ENCODE results near the gene IL1RAPL2. TPM values are rescaled to one million over a fixed set of nuclear protein-coding genes. Genes with fewer than 3 reads are reported as not detected.

The IL1RAPL2 gene
- total and polyA plus RNA-seq, 2 of the 4 experiments (the other 2 are of a cell fraction), result 0.03 TPM; not detected in 1

- Histone ChIP-seq H3K27me3 (ENCODE audit: control insufficient read depth, insufficient read depth, low read length) (peaks cover 3% of the 10 kb centered on the region; the same call in 1 of the 2 replicates), H2AK5ac (ENCODE audit: low read depth, low read length) (no peak overlapping the region), H4K91ac (ENCODE audit: insufficient read depth, low read depth, low read length) (no peak overlapping the region), H3K4ac (ENCODE audit: low read depth, low read length) (no peak overlapping the region), H3K9ac (ENCODE audit: low read depth, low read length) (no peak overlapping the region), H3K4me2 (ENCODE audit: low read depth, low read length) (no peak overlapping the region), H3K9me1 (ENCODE audit: insufficient read depth, low read length) (no peaks in the 10 kb centered on the region), H2AK9ac (replicated peaks; ENCODE audit: low read depth, low read length, poor library complexity) (no peak overlapping the region), H2BK15ac (ENCODE audit: low read depth, low read length) (no peak overlapping the region), H3K27ac (ENCODE audit: insufficient read depth, low read length) (no peak overlapping the region), H3K79me1 (ENCODE audit: low read depth in 1 of 2, low read length in 2 of 2) (no peaks in the 10 kb centered on the region), H3K18ac (ENCODE audit: low read depth, low read length) (no peak overlapping the region), H4K20me1 (ENCODE audit: insufficient read depth, low read length) (no peaks in the 10 kb centered on the region), H4K5ac (ENCODE audit: low read depth, low read length) (no peak overlapping the region), H3K23ac (ENCODE audit: low read depth, low read length) (no peak overlapping the region), H2BK120ac (ENCODE audit: low read depth, low read length) (no peak overlapping the region), H4K8ac (ENCODE audit: low read depth in 2 of 2, low read length in 2 of 2) (no peak overlapping the region), H2BK20ac (ENCODE audit: low read depth, low read length) (no peak overlapping the region), H2AFZ (replicated peaks; ENCODE audit: low read length, poor library complexity) (no peak overlapping the region), H2BK5ac (ENCODE audit: low read depth, low read length, poor library complexity, severe bottlenecking) (no peak overlapping the region), H3K4me1 (ENCODE audit: control insufficient read depth, insufficient read depth, low read length) (no peaks in the 10 kb centered on the region), H3K4me3 (ENCODE audit: insufficient read depth, low read depth, low read length) (no peak overlapping the region), H3K36me3 (ENCODE audit: control insufficient read depth, insufficient read depth, low read length) (no peaks in the 10 kb centered on the region), H3K56ac (ENCODE audit: extremely low read depth, insufficient read depth, low read length) (no peak overlapping the region), H3K9me3 (ENCODE audit: control insufficient read depth, insufficient read depth, low read length) (no peaks in the 10 kb centered on the region), H3K14ac (replicated peaks; ENCODE audit: low read depth, low read length) (no peak overlapping the region)
- POLR2A ChIA-PET (ENCODE audit: unreplicated experiment), result no interaction called here
- ATAC-seq (ENCODE audit: low read depth) (no peak), DNase-seq (no peak)
- TF ChIP-seq RCOR1 (IDR thresholded peaks at IDR 0.05; ENCODE audit: insufficient replicate concordance, low read length), result no peak
- TF ChIP-seq ELK1 (IDR thresholded peaks at IDR 0.05; ENCODE audit: borderline replicate concordance, low read depth, low read length), result no peak
- TF ChIP-seq MXI1 (IDR thresholded peaks at IDR 0.05; ENCODE audit: borderline replicate concordance, low read depth, low read length), result no peak
- TF ChIP-seq SMC3 (IDR thresholded peaks at IDR 0.05; ENCODE audit: low read depth, low read length), result no peak
- no peak for TF ChIP-seq RFX5 (IDR thresholded peaks at IDR 0.05; ENCODE audit: low read depth, low read length)
- no peak for TF ChIP-seq CEBPB (IDR thresholded peaks at IDR 0.05; ENCODE audit: low read depth, low read length)
- no peak for TF ChIP-seq MAFK (IDR thresholded peaks at IDR 0.05; ENCODE audit: low read depth, low read length)
- no peak for TF ChIP-seq FOS (IDR thresholded peaks at IDR 0.05; ENCODE audit: low read depth, low read length)
- TF ChIP-seq, protein P1, sequence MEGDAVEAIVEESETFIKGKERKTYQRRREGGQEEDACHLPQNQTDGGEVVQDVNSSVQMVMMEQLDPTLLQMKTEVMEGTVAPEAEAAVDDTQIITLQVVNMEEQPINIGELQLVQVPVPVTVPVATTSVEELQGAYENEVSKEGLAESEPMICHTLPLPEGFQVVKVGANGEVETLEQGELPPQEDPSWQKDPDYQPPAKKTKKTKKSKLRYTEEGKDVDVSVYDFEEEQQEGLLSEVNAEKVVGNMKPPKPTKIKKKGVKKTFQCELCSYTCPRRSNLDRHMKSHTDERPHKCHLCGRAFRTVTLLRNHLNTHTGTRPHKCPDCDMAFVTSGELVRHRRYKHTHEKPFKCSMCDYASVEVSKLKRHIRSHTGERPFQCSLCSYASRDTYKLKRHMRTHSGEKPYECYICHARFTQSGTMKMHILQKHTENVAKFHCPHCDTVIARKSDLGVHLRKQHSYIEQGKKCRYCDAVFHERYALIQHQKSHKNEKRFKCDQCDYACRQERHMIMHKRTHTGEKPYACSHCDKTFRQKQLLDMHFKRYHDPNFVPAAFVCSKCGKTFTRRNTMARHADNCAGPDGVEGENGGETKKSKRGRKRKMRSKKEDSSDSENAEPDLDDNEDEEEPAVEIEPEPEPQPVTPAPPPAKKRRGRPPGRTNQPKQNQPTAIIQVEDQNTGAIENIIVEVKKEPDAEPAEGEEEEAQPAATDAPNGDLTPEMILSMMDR (conservative IDR thresholded peaks at IDR 0.05; ENCODE audit: low read depth, low read length), result no peak
- TF ChIP-seq, protein P2, sequence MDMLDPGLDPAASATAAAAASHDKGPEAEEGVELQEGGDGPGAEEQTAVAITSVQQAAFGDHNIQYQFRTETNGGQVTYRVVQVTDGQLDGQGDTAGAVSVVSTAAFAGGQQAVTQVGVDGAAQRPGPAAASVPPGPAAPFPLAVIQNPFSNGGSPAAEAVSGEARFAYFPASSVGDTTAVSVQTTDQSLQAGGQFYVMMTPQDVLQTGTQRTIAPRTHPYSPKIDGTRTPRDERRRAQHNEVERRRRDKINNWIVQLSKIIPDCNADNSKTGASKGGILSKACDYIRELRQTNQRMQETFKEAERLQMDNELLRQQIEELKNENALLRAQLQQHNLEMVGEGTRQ (IDR thresholded peaks at IDR 0.05; ENCODE audit: low read depth, low read length), result no peak
- no peak for TF ChIP-seq BHLHE40 (IDR thresholded peaks at IDR 0.05; ENCODE audit: low read depth, low read length)
- TF ChIP-seq MAZ (IDR thresholded peaks at IDR 0.05; ENCODE audit: borderline replicate concordance, low read depth, low read length), result no peak
- TF ChIP-seq NFE2L2 (IDR thresholded peaks at IDR 0.05; ENCODE audit: low read depth, low read length), result no peak
- CTCF ChIA-PET, result no interaction called here
- in situ Hi-C loops (cut with MboI; ENCODE audit: low sequenced_read_pairs), result no loop called here
- no CpG with 5 or more reads among the region's 1 CpG for WGBS, 2 experiments (ENCODE audit: extremely low coverage in 2 of 2, insufficient read length in 1 of 2)
- dilution Hi-C loops (cut with HindIII; ENCODE audit: low sequenced_read_pairs, unreplicated experiment), result no loop called here
- intact Hi-C loops (cut with micrococcal nuclease), result no loop called here
- BruUV-seq (replicated peaks), result no TSS peak
Observed at GRCh38 chrX:105266456-105266855, 700.5 kb downstream of the IL1RAPL2 start.
